NCI-H748 (cell line): Measurements from ENCODE around the gene KCTD10.
A peak's percentile ranks its signal among the peaks of the same experiment; 100 is the strongest.
"Not testable (repeated sequence)": the region's sequence is repeated elsewhere in the genome, so short reads cannot be mapped to it uniquely, and the experiment has no call there.

Experiments
- DNase-seq: peaks from one replicate; lab custom pipeline; 2025; ENCODE audit not compliant: unreplicated experiment; lab: John Stamatoyannopoulos, UW

KCTD10 gene

GRCh38 chr12:109450980-109451379 is 26.1 kb downstream of the KCTD10 start:
- no peak for DNase-seq

GRCh38 chr12:109449845-109450532 is 27.1 kb downstream of the KCTD10 start:
- no peak for DNase-seq

GRCh38 chr12:109448707-109449390 is 28.3 kb downstream of the KCTD10 start:
- no peak for DNase-seq

- no peak for DNase-seq
Observed at GRCh38 chr12:109448272-109448671, 28.8 kb downstream of the KCTD10 start.

- no peak for DNase-seq
Observed at GRCh38 chr12:109447482-109447881, 29.6 kb downstream of the KCTD10 start.

- no peak for DNase-seq
Observed at GRCh38 chr12:109446869-109447268, 30.2 kb downstream of the KCTD10 start.

- DNase-seq, result no peak
Observed at GRCh38 chr12:109445191-109445609, 31.9 kb downstream of the KCTD10 start.

GRCh38 chr12:109444259-109444658 is 32.8 kb downstream of the KCTD10 start:
- no peak for DNase-seq

GRCh38 chr12:109443794-109444193 is 33.3 kb downstream of the KCTD10 start:
- DNase-seq, result no peak

GRCh38 chr12:109440851-109441490 is 36.1 kb downstream of the KCTD10 start:
- DNase-seq, result peak; percentile 93

- DNase-seq, result not testable (repeated sequence)
Observed at GRCh38 chr12:109439951-109440350, 37.1 kb downstream of the KCTD10 start.

GRCh38 chr12:109439181-109439580 is 37.9 kb downstream of the KCTD10 start:
- DNase-seq, result no peak

- DNase-seq, result no peak
Observed at GRCh38 chr12:109436188-109436560, 40.9 kb downstream of the KCTD10 start.

GRCh38 chr12:109435428-109436187 is 41.5 kb downstream of the KCTD10 start:
- no peak for DNase-seq

GRCh38 chr12:109434582-109434981 is 42.5 kb downstream of the KCTD10 start:
- no peak for DNase-seq

- DNase-seq, result no peak
Observed at GRCh38 chr12:109433618-109434017, 43.5 kb downstream of the KCTD10 start.

- DNase-seq, result peak; percentile 83
Observed at GRCh38 chr12:109432842-109433304, 44.2 kb downstream of the KCTD10 start.

GRCh38 chr12:109432431-109432830 is 44.7 kb downstream of the KCTD10 start:
- DNase-seq, result no peak

- no peak for DNase-seq
Observed at GRCh38 chr12:109430244-109430643, 46.9 kb downstream of the KCTD10 start.

- not testable (repeated sequence) for DNase-seq
Observed at GRCh38 chr12:109428804-109429203, 48.3 kb downstream of the KCTD10 start.

- peak; percentile 74 for DNase-seq
Observed at GRCh38 chr12:109428037-109428629, 49.0 kb downstream of the KCTD10 start.
